Calu3 (cell line): Measurements from ENCODE around the gene DTWD1. TPM values are rescaled to one million over a fixed set of nuclear protein-coding genes. Genes with fewer than 3 reads are reported as not detected.
A peak's percentile ranks its signal among the peaks of the same experiment; 100 is the strongest.

ENCODE experiments used
- BruUV-seq: library from RNA; stranded (reverse); fragments of 400-500 nt; replicated peaks from 2 replicates; lab custom pipeline; 2021; lab: Mats Ljungman, UMichigan
- CTCF ChIA-PET: fragments of 300-600 bp; sonication (Branson Sonifier 250); formaldehyde crosslinking; loops from one replicate; lab custom pipeline; 2022; ENCODE audit warnings: antibody characterized with exemption; lab: Charles Lee
- DNase-seq: peaks from one replicate; pipeline ENCODE4 v3.0.0; 2022
- H3K27ac Mint-ChIP-seq: one replicate; pipeline ENCODE4 v1.8.0; 2022; ENCODE audit warnings: mixed read lengths; ENCODE audit not compliant: unreplicated experiment
- H3K27me3 Mint-ChIP-seq: one replicate; pipeline ENCODE4 v1.8.0; 2022; ENCODE audit warnings: mixed read lengths; ENCODE audit not compliant: unreplicated experiment
- H3K36me3 Mint-ChIP-seq: one replicate; pipeline ENCODE4 v1.8.0; 2022; ENCODE audit warnings: mild to moderate bottlenecking, moderate library complexity, mixed read lengths; ENCODE audit not compliant: insufficient read depth, unreplicated experiment
- H3K4me1 Mint-ChIP-seq: one replicate; pipeline ENCODE4 v1.8.0; 2022; ENCODE audit warnings: mild to moderate bottlenecking, low read depth, mixed read lengths; ENCODE audit not compliant: unreplicated experiment
- H3K4me3 Mint-ChIP-seq: one replicate; pipeline ENCODE4 v1.8.0; 2022; ENCODE audit warnings: mild to moderate bottlenecking, low read depth, moderate library complexity, mixed read lengths; ENCODE audit not compliant: unreplicated experiment
- H3K9me3 Mint-ChIP-seq: one replicate; pipeline ENCODE4 v1.8.0; 2022; ENCODE audit warnings: low read depth, mixed read lengths; ENCODE audit not compliant: unreplicated experiment
- CTCF ChIP-seq: fragments of 200-600 bp; IDR thresholded peaks from one replicate; pipeline ENCODE4 v1.8.0; 2022; ENCODE audit warnings: antibody characterized with exemption; ENCODE audit not compliant: unreplicated experiment
- intact Hi-C: fragments of 100-400 bp; cut with micrococcal nuclease; formaldehyde crosslinking; loops from one replicate; pipeline ENCODE4 v1.10.0; 2022; ENCODE audit not compliant: unreplicated experiment
- total RNA-seq: library from RNA; stranded (reverse); gene quantifications from 2 replicates; pipeline ENCODE4 v1.2.3, GENCODE V29; 2022

Gene DTWD1
- total RNA-seq, 1 experiment from 2014 or later: 21.4 TPM

GRCh38 chr15:49622561-49622960, 1.7 kb downstream of the DTWD1 start:
- H3K36me3 Mint-ChIP-seq: peaks cover 16% of the 10 kb centered on the region
- CTCF ChIA-PET: no interaction called here
- H3K27me3 Mint-ChIP-seq: no peaks in the 10 kb centered on the region
- intact Hi-C loops: loop anchor here (10.0 kb wide), 1 partner anchor 522 kb away; no protein-coding TSS in a partner anchor
- H3K4me3 Mint-ChIP-seq: no peak overlapping the region
- peaks cover 16% of the 10 kb centered on the region for H3K4me1 Mint-ChIP-seq
- DNase-seq: no peak
- no peak for TF ChIP-seq CTCF
- peaks cover 2% of the 10 kb centered on the region for H3K9me3 Mint-ChIP-seq
- H3K27ac Mint-ChIP-seq: no peak overlapping the region
- no TSS peak for BruUV-seq

DNA sequence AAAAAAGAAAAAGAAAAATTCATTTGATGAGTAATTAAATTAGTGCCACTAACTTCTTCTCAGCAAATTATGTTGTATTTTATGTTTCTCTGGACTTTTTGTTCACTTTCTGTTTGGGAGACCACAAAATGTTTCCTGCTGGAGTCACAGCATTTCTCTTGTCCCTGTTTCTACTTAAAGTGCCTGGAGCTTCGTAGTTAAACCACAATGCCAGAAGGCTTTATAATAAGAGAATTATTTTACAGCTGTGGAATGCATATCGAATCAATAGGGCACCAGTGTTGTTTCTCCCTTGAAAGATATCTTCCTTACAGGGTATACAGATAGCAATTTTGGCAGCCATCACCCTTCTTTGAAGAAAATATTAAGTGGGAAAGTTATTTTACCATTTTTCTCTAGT, 3.2 kb downstream of the DTWD1 start:
- TF ChIP-seq CTCF: no peak
- Mint-ChIP-seq H3K4me3 (no peak overlapping the region), H3K27ac (no peak overlapping the region), H3K27me3 (no peaks in the 10 kb centered on the region), H3K36me3 (peaks cover 16% of the 10 kb centered on the region), H3K4me1 (peaks cover 16% of the 10 kb centered on the region), H3K9me3 (peaks cover 2% of the 10 kb centered on the region)
- BruUV-seq: no TSS peak
- intact Hi-C loops: loop anchor here (10.0 kb wide), 1 partner anchor 521 kb away; no protein-coding TSS in a partner anchor
- CTCF ChIA-PET: no interaction called here
- no peak for DNase-seq

DNA sequence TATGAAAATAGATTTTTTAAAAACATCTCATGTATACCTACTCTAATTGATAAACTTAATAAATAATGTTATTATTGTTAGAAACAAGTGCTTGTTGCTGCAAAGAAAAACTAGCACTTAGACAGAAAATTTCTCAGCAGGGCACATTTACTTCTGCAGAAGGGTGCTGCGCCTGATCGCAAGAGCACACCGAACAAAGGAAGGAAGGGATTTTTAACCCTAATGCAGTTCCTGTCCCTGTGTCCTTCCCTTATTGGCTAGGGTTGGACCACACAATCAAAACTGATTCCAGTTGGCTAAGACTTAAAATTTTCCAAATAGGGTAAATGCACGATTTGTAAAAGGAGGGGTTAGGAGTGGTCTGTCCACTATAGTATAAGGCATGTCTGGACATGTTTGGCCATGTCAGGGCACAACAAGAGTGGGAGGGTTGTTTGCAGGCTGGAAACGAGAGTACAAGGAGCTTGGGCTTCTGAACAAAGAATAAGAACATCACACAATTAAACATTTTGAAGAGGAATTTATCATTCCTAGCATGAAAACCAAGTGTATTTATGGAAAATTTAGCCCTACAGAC, 4.7 kb downstream of the DTWD1 start:
- intact Hi-C loops: loop anchor here (10.0 kb wide), 1 partner anchor 519 kb away; no protein-coding TSS in a partner anchor
- no peak for DNase-seq
- CTCF ChIA-PET: no interaction called here
- H3K9me3 Mint-ChIP-seq: peaks cover 2% of the 10 kb centered on the region
- H3K36me3 Mint-ChIP-seq: peaks cover 10% of the 10 kb centered on the region
- TF ChIP-seq CTCF: no peak
- BruUV-seq: no TSS peak
- peaks cover 10% of the 10 kb centered on the region for H3K4me1 Mint-ChIP-seq
- H3K4me3 Mint-ChIP-seq: no peak overlapping the region
- H3K27me3 Mint-ChIP-seq: no peaks in the 10 kb centered on the region
- H3K27ac Mint-ChIP-seq: no peak overlapping the region

GRCh38 chr15:49627407-49627877, 6.6 kb downstream of the DTWD1 start:
- no peak for TF ChIP-seq CTCF
- Mint-ChIP-seq H3K4me3 (no peak overlapping the region), H3K27ac (no peak overlapping the region), H3K36me3 (no peaks in the 10 kb centered on the region), H3K9me3 (peaks cover 2% of the 10 kb centered on the region), H3K4me1 (peaks cover 2% of the 10 kb centered on the region), H3K27me3 (no peaks in the 10 kb centered on the region)
- intact Hi-C loops: loop anchor here (10.0 kb wide), 1 partner anchor 517 kb away; no protein-coding TSS in a partner anchor
- CTCF ChIA-PET: interaction anchor here (0.6 kb wide), 1 partner anchor 1129 kb away, joined by 5 read pairs; no protein-coding TSS in a partner anchor
- peak; percentile 5 for DNase-seq
- BruUV-seq: no TSS peak
